Gastrocnemius medialis (tissue), 4 donors: ENCODE measurements around the gene SVOPL. TPM values are rescaled to one million over a fixed set of nuclear protein-coding genes. Genes with fewer than 3 reads are reported as not detected.

ENCODE experiments used
- ATAC-seq, 2 donors: fragments of 150-250 bp; one replicate each; pipeline ENCODE4 v1.9.1; 2016
- DNase-seq, 2 donors: peaks; one replicate each; pipeline ENCODE4 v3.0.0-alpha.2; 2019
- H3K27ac ChIP-seq, 4 donors: fragments of 200-600 bp; sonication (generic); 1 replicate in 1 of 4; 2 replicates in 3 of 4; pipeline ENCODE4 v1.5.1; 2016 to 2018; ENCODE audit warnings: mild to moderate bottlenecking in 2 of 4, moderate library complexity in 1 of 4
- H3K27me3 ChIP-seq, 3 donors: fragments of 200-600 bp; sonication (generic) in 2 of 3; 1 replicate in 1 of 3; 2 replicates in 2 of 3; pipeline versions ENCODE4 v1.5.1 to v1.6.0; 2016 to 2019; ENCODE audit warnings: mild to moderate bottlenecking in 1 of 3, moderate library complexity in 1 of 3
- H3K36me3 ChIP-seq, 2 donors: fragments of 200-600 bp; sonication (generic) in 1 of 2; one replicate each; pipeline ENCODE4 v1.5.1; 2017 to 2018
- H3K4me1 ChIP-seq, 2 donors: fragments of 200-600 bp; sonication (generic) in 1 of 2; one replicate each; pipeline ENCODE4 v1.5.1; 2016 to 2017; ENCODE audit warnings: mild to moderate bottlenecking in 2 of 2
- H3K4me3 ChIP-seq, 4 donors: fragments of 200-600 bp; sonication (generic) in 3 of 4; 1 replicate in 1 of 4; 2 replicates in 3 of 4; pipeline ENCODE4 v1.5.1; 2016 to 2019; ENCODE audit warnings: mild to moderate bottlenecking in 2 of 4
- H3K9me3 ChIP-seq, 3 donors: fragments of 200-600 bp; sonication (generic) in 2 of 3; 1 replicate in 1 of 3; 2 replicates in 2 of 3; pipeline ENCODE4 v1.5.1; 2016 to 2019
- CTCF ChIP-seq, 5 experiments: fragments of 450-650 bp in 3 of 5; fragments of 200-600 bp in 2 of 5; sonication (generic) in 2 of 5; IDR thresholded peaks in 4 of 5; conservative IDR thresholded peaks in 1 of 5; 1 replicate in 4 of 5; 2 replicates in 1 of 5; pipeline ENCODE4 v1.5.1; 2016 to 2019; ENCODE audit warnings: antibody characterized with exemption in 5 of 5, mild to moderate bottlenecking in 3 of 5, moderate library complexity in 3 of 5
- POLR2A ChIP-seq, 2 donors: fragments of 450-650 bp; IDR thresholded peaks; one replicate each; pipeline ENCODE4 v1.6.1; 2017; ENCODE audit warnings: antibody characterized with exemption in 2 of 2, mild to moderate bottlenecking in 2 of 2, moderate library complexity in 2 of 2
- in situ Hi-C, 4 donors: fragments of 200-750 bp; cut with MboI; loops; one replicate each; pipeline versions ENCODE4 v1.15.0 to v1.8.0; 2017; ENCODE audit warnings: low sequenced_read_pairs in 4 of 4
- intact Hi-C: fragments of 100-400 bp; cut with DNase I; formaldehyde crosslinking; loops from one replicate; pipeline ENCODE4 v1.15.1; 2023; ENCODE audit warnings: low total_unique reads
- total RNA-seq, 4 donors: library from RNA; depleted of rRNA; stranded (reverse); fragments of >200 nt; gene quantifications; one replicate each; pipeline versions ENCODE4 v1.1.0 to v1.2.3, GENCODE V29; 2016

The SVOPL gene
- total RNA-seq, 4 donors from 2014 or later = not detected

GRCh38 chr7:138555684-138556083 lies 145.5 kb downstream of the SVOPL start:
- H3K9me3 ChIP-seq = peaks cover 0 to 18% (median 12%) of the 10 kb centered on the region in 3 donors
- TF ChIP-seq POLR2A (IDR thresholded peaks at IDR 0.05) (no peak), CTCF (IDR thresholded peaks at IDR 0.05 in 4 of 5, conservative IDR thresholded peaks at IDR 0.05 in 1 of 5) (no peak)
- H3K4me3 ChIP-seq = no peak overlapping the region
- H3K4me1 ChIP-seq = no peaks in the 10 kb centered on the region
- ATAC-seq = no peak
- intact Hi-C loops (no loop called here), in situ Hi-C loops (no loop called here)
- no peak for DNase-seq
- H3K27me3 ChIP-seq = no peaks in the 10 kb centered on the region
- H3K27ac ChIP-seq = no peak overlapping the region
- peaks cover 6 to 89% of the 10 kb centered on the region in 2 donors for H3K36me3 ChIP-seq

GRCh38 chr7:138554674-138555073 lies 146.5 kb downstream of the SVOPL start:
- Histone ChIP-seq H3K27ac (no peak overlapping the region), H3K27me3 (no peaks in the 10 kb centered on the region), H3K4me3 (no peak overlapping the region), H3K9me3 (peaks cover 0 to 18% (median 12%) of the 10 kb centered on the region in 3 donors), H3K36me3 (peaks cover 6 to 84% of the 10 kb centered on the region in 2 donors), H3K4me1 (no peaks in the 10 kb centered on the region)
- in situ Hi-C loops = no loop called here
- TF ChIP-seq CTCF (IDR thresholded peaks at IDR 0.05 in 4 of 5, conservative IDR thresholded peaks at IDR 0.05 in 1 of 5) (no peak), POLR2A (IDR thresholded peaks at IDR 0.05) (no peak)
- no peak for ATAC-seq
- intact Hi-C loops = no loop called here
- DNase-seq = no peak

- H3K9me3 ChIP-seq = peaks cover 0 to 18% (median 12%) of the 10 kb centered on the region in 3 donors
- no peaks in the 10 kb centered on the region for H3K4me1 ChIP-seq
- H3K4me3 ChIP-seq = no peak overlapping the region
- in situ Hi-C loops (no loop called here), intact Hi-C loops (no loop called here)
- ATAC-seq (no peak), DNase-seq (no peak)
- no peak overlapping the region for H3K27ac ChIP-seq
- no peaks in the 10 kb centered on the region for H3K27me3 ChIP-seq
- no peak for TF ChIP-seq CTCF (IDR thresholded peaks at IDR 0.05 in 4 of 5, conservative IDR thresholded peaks at IDR 0.05 in 1 of 5)
- no peak for TF ChIP-seq POLR2A (IDR thresholded peaks at IDR 0.05)
- peaks cover 6 to 80% of the 10 kb centered on the region in 2 donors for H3K36me3 ChIP-seq
Measured at GRCh38 chr7:138553805-138554204, 147.4 kb downstream of the SVOPL start.

GRCh38 chr7:138551102-138551501 lies 150.1 kb downstream of the SVOPL start:
- no peak overlapping the region for H3K4me3 ChIP-seq
- DNase-seq = no peak
- peaks cover 3 to 54% of the 10 kb centered on the region in 2 donors for H3K36me3 ChIP-seq
- H3K4me1 ChIP-seq = no peaks in the 10 kb centered on the region
- TF ChIP-seq CTCF (IDR thresholded peaks at IDR 0.05 in 4 of 5, conservative IDR thresholded peaks at IDR 0.05 in 1 of 5) (no peak), POLR2A (IDR thresholded peaks at IDR 0.05) (no peak)
- H3K9me3 ChIP-seq = no peaks in the 10 kb centered on the region
- intact Hi-C loops = no loop called here
- H3K27ac ChIP-seq = no peak overlapping the region
- ATAC-seq = no peak
- in situ Hi-C loops = no loop called here
- H3K27me3 ChIP-seq = no peaks in the 10 kb centered on the region

GRCh38 chr7:138550337-138550736 lies 150.8 kb downstream of the SVOPL start:
- no peak for ATAC-seq
- intact Hi-C loops (no loop called here), in situ Hi-C loops (no loop called here)
- no peak overlapping the region for H3K4me3 ChIP-seq
- no peak overlapping the region for H3K27ac ChIP-seq
- peaks cover 3 to 47% of the 10 kb centered on the region in 2 donors for H3K36me3 ChIP-seq
- no peak for DNase-seq
- no peaks in the 10 kb centered on the region for H3K4me1 ChIP-seq
- TF ChIP-seq POLR2A (IDR thresholded peaks at IDR 0.05) (no peak), CTCF (IDR thresholded peaks at IDR 0.05 in 4 of 5, conservative IDR thresholded peaks at IDR 0.05 in 1 of 5) (no peak)
- no peaks in the 10 kb centered on the region for H3K9me3 ChIP-seq
- no peaks in the 10 kb centered on the region for H3K27me3 ChIP-seq
